Fibroblast of lung (primary cell): ENCODE results near the gene ZFHX2. TPM values are rescaled to one million over a fixed set of nuclear protein-coding genes. Genes with fewer than 3 reads are reported as not detected.

Source experiments
- DNase-seq, 2 donors: peaks; one replicate each; pipeline versions ENCODE4 v3.0.0 to v3.0.0-alpha.2; 2010; ENCODE audit warnings: low read depth in 2 of 2
- H2AFZ ChIP-seq: 2 replicates; pipeline ENCODE4 v1.5.1; 2012; ENCODE audit warnings: low read length, control low read depth, inconsistent platforms
- H3K27ac ChIP-seq: 2 replicates; pipeline ENCODE4 v1.5.1; 2011; ENCODE audit warnings: low read length, control low read depth; ENCODE audit not compliant: insufficient read depth
- H3K27me3 ChIP-seq: 2 replicates; pipeline ENCODE4 v1.5.1; 2011; ENCODE audit warnings: mild to moderate bottlenecking, low read length; ENCODE audit not compliant: control insufficient read depth, insufficient read depth
- H3K36me3 ChIP-seq: 2 replicates; pipeline ENCODE4 v1.5.1; 2011; ENCODE audit warnings: low read length; ENCODE audit not compliant: control insufficient read depth, insufficient read depth
- H3K4me1 ChIP-seq: 2 replicates; pipeline ENCODE4 v1.5.1; 2011; ENCODE audit warnings: low read length; ENCODE audit not compliant: control insufficient read depth, insufficient read depth; ENCODE audit errors: extremely low read depth
- H3K4me2 ChIP-seq: 2 replicates; pipeline ENCODE4 v1.5.1; 2011; ENCODE audit warnings: low read length, control low read depth; ENCODE audit not compliant: insufficient read depth; ENCODE audit errors: extremely low read depth
- H3K4me3 ChIP-seq, 4 experiments: fragments of 200-600 bp in 1 of 4; sonication (generic) in 1 of 4; replicated peaks in 1 of 4; 2 replicates each; pipeline ENCODE4 v1.5.1; 2011 to 2016; ENCODE audit warnings: low read length in 4 of 4, low read depth in 3 of 4, mild to moderate bottlenecking in 3 of 4, control low read depth in 2 of 4, inconsistent platforms in 1 of 4, mixed read lengths in 1 of 4; ENCODE audit not compliant: insufficient read depth in 1 of 4; ENCODE audit errors: control extremely low read depth in 1 of 4
- H3K79me2 ChIP-seq: 2 replicates; pipeline ENCODE4 v1.5.1; 2012; ENCODE audit warnings: mild to moderate bottlenecking, low read length, inconsistent platforms; ENCODE audit not compliant: control insufficient read depth, insufficient read depth
- H3K9ac ChIP-seq: 2 replicates; pipeline ENCODE4 v1.5.1; 2011; ENCODE audit warnings: mild to moderate bottlenecking, low read length, control low read depth; ENCODE audit not compliant: insufficient read depth
- H3K9me3 ChIP-seq: 2 replicates; pipeline ENCODE4 v1.5.1; 2012; ENCODE audit warnings: low read depth, low read length; ENCODE audit not compliant: control insufficient read depth, insufficient read depth
- H4K20me1 ChIP-seq: 2 replicates; pipeline ENCODE4 v1.5.1; 2011; ENCODE audit warnings: low read length; ENCODE audit not compliant: control insufficient read depth, insufficient read depth; ENCODE audit errors: extremely low read depth
- CTCF ChIP-seq, 2 donors: IDR thresholded peaks in 1 of 2; conservative IDR thresholded peaks in 1 of 2; 1 replicate in 1 of 2; 2 replicates in 1 of 2; pipeline ENCODE4 v1.5.1; 2011 to 2012; ENCODE audit warnings: low read length in 2 of 2, control low read depth in 1 of 2, inconsistent platforms in 1 of 2, low read depth in 1 of 2, mild to moderate bottlenecking in 1 of 2
- EZH2 ChIP-seq: IDR thresholded peaks from 2 replicates; pipeline ENCODE4 v1.5.1; 2012; ENCODE audit warnings: low read length, control low read depth, mild to moderate bottlenecking; ENCODE audit errors: missing control alignments
- polyA plus RNA-seq, 2 donors: library from polyadenylated mRNA; depleted of rRNA in 1 of 2; stranded (reverse) in 1 of 2; unstranded in 1 of 2; fragments of >200 nt; gene quantifications; 2 replicates each; pipeline ENCODE4 v1.2.1, GENCODE V29; 2011 to 2012; ENCODE audit warnings: missing spikeins in 1 of 2
- total RNA-seq: library from RNA; depleted of rRNA; stranded (reverse); fragments of >200 nt; gene quantifications from 2 replicates; pipeline ENCODE4 v1.2.1, GENCODE V29; 2014

ZFHX2 gene
- total and polyA plus RNA-seq, 2 donors (not counting 1 experiment from before 2014, with no cell fraction given), result 0.33 TPM; not detected in 1

- Histone ChIP-seq H3K27me3 (no peaks in the 10 kb centered on the region), H3K4me2 (no peak overlapping the region), H3K79me2 (no peaks in the 10 kb centered on the region), H3K4me1 (no peaks in the 10 kb centered on the region), H3K4me3 (no peak overlapping the region), H4K20me1 (no peaks in the 10 kb centered on the region), H3K9ac (no peak overlapping the region), H3K36me3 (no peaks in the 10 kb centered on the region), H3K27ac (no peak overlapping the region), H2AFZ (no peak overlapping the region), H3K9me3 (no peaks in the 10 kb centered on the region)
- no peak for TF ChIP-seq EZH2
- no peak for TF ChIP-seq CTCF (conservative IDR thresholded peaks at IDR 0.05 in 1 of 2, IDR thresholded peaks at IDR 0.05 in 1 of 2; ENCODE audit: low read depth in 1 of 2, low read length in 2 of 2)
- DNase-seq, result no peak
Observed at GRCh38 chr14:23523229-23524016, 28.1 kb downstream of the ZFHX2 start.

GRCh38 chr14:23522643-23523198, 28.8 kb downstream of the ZFHX2 start:
- no peaks in the 10 kb centered on the region for H3K79me2 ChIP-seq
- no peak overlapping the region for H3K27ac ChIP-seq
- no peak overlapping the region for H3K9ac ChIP-seq
- H3K4me2 ChIP-seq, result no peak overlapping the region
- no peak overlapping the region for H3K4me3 ChIP-seq
- no peaks in the 10 kb centered on the region for H4K20me1 ChIP-seq
- no peak for DNase-seq
- no peak overlapping the region for H2AFZ ChIP-seq
- no peaks in the 10 kb centered on the region for H3K36me3 ChIP-seq
- H3K27me3 ChIP-seq, result no peaks in the 10 kb centered on the region
- no peaks in the 10 kb centered on the region for H3K9me3 ChIP-seq
- TF ChIP-seq CTCF (conservative IDR thresholded peaks at IDR 0.05 in 1 of 2, IDR thresholded peaks at IDR 0.05 in 1 of 2; ENCODE audit: low read depth in 1 of 2, low read length in 2 of 2) (no peak), EZH2 (no peak)
- H3K4me1 ChIP-seq, result no peaks in the 10 kb centered on the region

GRCh38 chr14:23521785-23522640, 29.6 kb downstream of the ZFHX2 start:
- no peak overlapping the region for H2AFZ ChIP-seq
- no peaks in the 10 kb centered on the region for H3K36me3 ChIP-seq
- no peak overlapping the region for H3K27ac ChIP-seq
- H3K9ac ChIP-seq, result no peak overlapping the region
- TF ChIP-seq CTCF (conservative IDR thresholded peaks at IDR 0.05 in 1 of 2, IDR thresholded peaks at IDR 0.05 in 1 of 2; ENCODE audit: low read depth in 1 of 2, low read length in 2 of 2) (no peak), EZH2 (no peak)
- no peak for DNase-seq
- H3K27me3 ChIP-seq, result no peaks in the 10 kb centered on the region
- no peak overlapping the region for H3K4me3 ChIP-seq
- no peaks in the 10 kb centered on the region for H3K4me1 ChIP-seq
- no peaks in the 10 kb centered on the region for H3K79me2 ChIP-seq
- no peaks in the 10 kb centered on the region for H4K20me1 ChIP-seq
- H3K4me2 ChIP-seq, result no peak overlapping the region
- H3K9me3 ChIP-seq, result no peaks in the 10 kb centered on the region
